A673 (cell line): ENCODE measurements around the gene C1QTNF8.

Source experiments
- EZH2 ChIP-seq: fragments of 200-600 bp; sonication (generic); IDR thresholded peaks from 2 replicates; pipeline ENCODE4 v1.6.1; 2017; ENCODE audit warnings: borderline replicate concordance, low read depth, mild to moderate bottlenecking, mixed read lengths, antibody characterized with exemption, low read length; ENCODE audit not compliant: poor library complexity, severe bottlenecking
- TF ChIP-seq, protein P1 (sequence below): fragments of 300-800, 200-600 bp; sonication (generic); conservative IDR thresholded peaks from 2 replicates; pipeline ENCODE4 v1.5.1; 2017; ENCODE audit warnings: low read depth, mild to moderate bottlenecking, antibody characterized with exemption, low read length, moderate library complexity, mixed read lengths

DNA sequence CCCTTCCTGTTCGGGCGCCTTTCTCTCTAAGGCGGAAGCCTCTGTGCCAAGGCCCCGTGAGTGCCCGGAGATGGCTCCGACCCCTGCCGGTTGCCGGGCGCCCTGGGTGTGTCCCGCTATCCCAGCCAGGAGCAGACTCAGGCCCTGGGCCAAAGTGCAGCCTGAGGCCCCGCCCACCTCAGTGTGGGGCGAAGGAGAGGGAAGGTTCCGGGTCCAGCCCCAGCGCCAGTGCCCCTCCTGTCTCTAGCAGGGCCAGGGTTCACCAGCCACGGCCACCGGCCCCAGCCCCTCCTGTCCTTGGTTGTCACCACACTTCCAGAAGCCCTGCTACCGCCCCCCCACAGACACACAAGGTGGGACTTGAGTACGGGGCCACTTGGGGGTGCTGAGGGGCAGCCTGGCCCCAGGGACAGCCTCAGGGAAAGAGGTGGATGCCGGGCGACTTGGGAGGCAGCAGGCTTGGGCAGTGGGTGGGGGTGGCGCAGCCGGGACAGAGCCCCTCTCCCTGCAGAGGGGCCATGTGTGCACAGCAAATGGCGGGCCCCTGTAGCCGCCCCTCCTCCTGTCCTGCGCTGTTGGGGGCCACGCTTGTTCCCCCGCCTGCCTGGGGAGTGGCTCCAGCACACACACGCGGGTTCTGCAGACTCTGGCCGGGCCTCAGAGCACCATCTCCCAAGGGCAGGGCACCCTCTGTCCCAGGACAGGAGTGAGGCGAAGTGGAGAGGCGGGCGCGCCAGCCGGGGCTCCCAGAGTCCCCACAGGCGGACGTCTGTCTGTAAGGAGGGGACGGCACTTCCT, 6.0 kb downstream of the C1QTNF8 start:
- TF ChIP-seq, protein P1, sequence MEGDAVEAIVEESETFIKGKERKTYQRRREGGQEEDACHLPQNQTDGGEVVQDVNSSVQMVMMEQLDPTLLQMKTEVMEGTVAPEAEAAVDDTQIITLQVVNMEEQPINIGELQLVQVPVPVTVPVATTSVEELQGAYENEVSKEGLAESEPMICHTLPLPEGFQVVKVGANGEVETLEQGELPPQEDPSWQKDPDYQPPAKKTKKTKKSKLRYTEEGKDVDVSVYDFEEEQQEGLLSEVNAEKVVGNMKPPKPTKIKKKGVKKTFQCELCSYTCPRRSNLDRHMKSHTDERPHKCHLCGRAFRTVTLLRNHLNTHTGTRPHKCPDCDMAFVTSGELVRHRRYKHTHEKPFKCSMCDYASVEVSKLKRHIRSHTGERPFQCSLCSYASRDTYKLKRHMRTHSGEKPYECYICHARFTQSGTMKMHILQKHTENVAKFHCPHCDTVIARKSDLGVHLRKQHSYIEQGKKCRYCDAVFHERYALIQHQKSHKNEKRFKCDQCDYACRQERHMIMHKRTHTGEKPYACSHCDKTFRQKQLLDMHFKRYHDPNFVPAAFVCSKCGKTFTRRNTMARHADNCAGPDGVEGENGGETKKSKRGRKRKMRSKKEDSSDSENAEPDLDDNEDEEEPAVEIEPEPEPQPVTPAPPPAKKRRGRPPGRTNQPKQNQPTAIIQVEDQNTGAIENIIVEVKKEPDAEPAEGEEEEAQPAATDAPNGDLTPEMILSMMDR = no peak
- TF ChIP-seq EZH2 = no peak
